Thyroid gland (tissue), 4 donors: Measurements from ENCODE around the gene ELMO3. TPM values are rescaled to one million over a fixed set of nuclear protein-coding genes. Genes with fewer than 3 reads are reported as not detected.

Source experiments
- DNase-seq, 2 donors: peaks; one replicate each; pipeline ENCODE4 v3.0.0-alpha.2; 2019
- H3K27ac ChIP-seq, 3 donors: fragments of 200-600 bp; sonication (generic); 1 replicate in 2 of 3; 2 replicates in 1 of 3; pipeline ENCODE4 v1.5.1; 2016 to 2019; ENCODE audit warnings: mild to moderate bottlenecking in 1 of 3, moderate library complexity in 1 of 3
- H3K27me3 ChIP-seq: fragments of 200-600 bp; sonication (generic); one replicate; pipeline ENCODE4 v1.5.1; 2019
- H3K36me3 ChIP-seq, 2 donors: fragments of 200-600 bp; sonication (generic); one replicate each; pipeline ENCODE4 v1.5.1; 2016 to 2019
- H3K4me1 ChIP-seq, 2 donors: fragments of 200-600 bp; sonication (generic); one replicate each; pipeline ENCODE4 v1.5.1; 2017 to 2019
- H3K4me3 ChIP-seq, 3 donors: fragments of 200-600 bp; sonication (generic); replicated peaks in 1 of 3; 1 replicate in 2 of 3; 2 replicates in 1 of 3; pipeline ENCODE4 v1.5.1; 2016; ENCODE audit warnings: mild to moderate bottlenecking in 1 of 3
- H3K9me3 ChIP-seq: fragments of 200-600 bp; sonication (generic); one replicate; pipeline ENCODE4 v1.5.1; 2017
- POLR2A ChIP-seq, 2 donors: fragments of 450-650 bp; IDR thresholded peaks; one replicate each; pipeline ENCODE4 v1.6.1; 2017; ENCODE audit warnings: antibody characterized with exemption in 2 of 2, mild to moderate bottlenecking in 2 of 2, moderate library complexity in 1 of 2
- WGBS, 2 donors: methylation state at CpG; one replicate each; pipeline ENCODE4 v1.1.5; 2017; 5-methylcytosine and 5-hydroxymethylcytosine counted together
- intact Hi-C: fragments of 100-400 bp; cut with DNase I; formaldehyde crosslinking; loops from one replicate; pipeline ENCODE4 v1.15.1; 2023
- total RNA-seq, 4 donors: library from RNA; depleted of rRNA; stranded (reverse); fragments of >200 nt; gene quantifications; one replicate each; pipeline ENCODE4 v1.2.3, GENCODE V29; 2016
- TF ChIP-seq, protein P1 (sequence below), 6 experiments: fragments of 200-600 bp in 3 of 6; fragments of 450-650 bp in 3 of 6; sonication (generic) in 3 of 6; IDR thresholded peaks; one replicate each; pipeline ENCODE4 v1.5.1; 2016 to 2019; ENCODE audit warnings: antibody characterized with exemption in 6 of 6, mild to moderate bottlenecking in 2 of 6, inconsistent platforms in 1 of 6, moderate library complexity in 1 of 6

The ELMO3 gene
- total RNA-seq, 4 donors from 2014 or later, result 26.0 to 37.8 (median 30.0) TPM

DNA sequence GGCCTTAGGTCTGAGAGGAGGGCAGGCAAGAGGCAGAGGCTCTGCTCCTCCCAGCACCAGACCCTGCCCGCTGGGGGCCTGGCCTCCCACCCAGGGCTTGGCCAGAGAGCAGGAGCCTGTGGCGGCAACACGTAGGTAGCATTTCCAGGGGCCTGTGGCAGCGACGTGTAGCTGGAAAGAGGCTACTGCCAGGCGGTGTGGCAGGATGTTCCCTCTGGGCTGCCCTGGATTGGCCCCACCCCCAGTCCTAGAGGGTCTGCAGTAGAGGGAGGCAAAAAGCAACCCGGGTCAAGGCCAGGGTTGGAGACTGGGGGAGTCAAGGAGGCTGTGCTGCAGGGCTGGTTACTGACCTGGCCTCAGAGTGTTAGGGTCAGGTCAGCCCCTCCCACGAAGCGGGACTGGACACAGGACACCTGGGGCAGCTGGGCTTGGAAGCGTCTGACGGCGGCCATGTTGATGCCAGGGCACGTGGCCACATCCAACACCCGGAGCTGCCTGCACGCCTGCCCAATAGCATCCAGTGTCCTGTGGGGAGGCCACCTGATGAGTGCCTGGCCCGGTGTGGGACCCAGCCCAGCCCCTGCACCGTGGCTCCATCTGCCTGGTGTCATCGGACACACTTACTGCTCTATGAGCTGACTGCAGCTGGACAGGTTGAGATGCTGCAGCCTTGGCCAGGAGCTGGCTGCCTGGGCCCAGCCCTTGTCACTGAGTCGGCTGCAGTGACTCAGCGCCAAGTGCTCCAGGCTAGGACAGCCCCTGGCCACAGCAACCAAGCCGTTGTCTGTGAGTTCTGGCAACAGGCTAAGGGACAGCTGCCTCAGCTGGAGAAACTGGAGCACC is 8.5 kb downstream of the ELMO3 start:
- Histone ChIP-seq H3K27me3 (no peaks in the 10 kb centered on the region), H3K27ac (no peak overlapping the region), H3K4me1 (no peaks in the 10 kb centered on the region), H3K9me3 (no peaks in the 10 kb centered on the region), H3K4me3 (no peak overlapping the region), H3K36me3 (peaks cover 7 to 11% of the 10 kb centered on the region in 2 donors)
- TF ChIP-seq, protein P1, sequence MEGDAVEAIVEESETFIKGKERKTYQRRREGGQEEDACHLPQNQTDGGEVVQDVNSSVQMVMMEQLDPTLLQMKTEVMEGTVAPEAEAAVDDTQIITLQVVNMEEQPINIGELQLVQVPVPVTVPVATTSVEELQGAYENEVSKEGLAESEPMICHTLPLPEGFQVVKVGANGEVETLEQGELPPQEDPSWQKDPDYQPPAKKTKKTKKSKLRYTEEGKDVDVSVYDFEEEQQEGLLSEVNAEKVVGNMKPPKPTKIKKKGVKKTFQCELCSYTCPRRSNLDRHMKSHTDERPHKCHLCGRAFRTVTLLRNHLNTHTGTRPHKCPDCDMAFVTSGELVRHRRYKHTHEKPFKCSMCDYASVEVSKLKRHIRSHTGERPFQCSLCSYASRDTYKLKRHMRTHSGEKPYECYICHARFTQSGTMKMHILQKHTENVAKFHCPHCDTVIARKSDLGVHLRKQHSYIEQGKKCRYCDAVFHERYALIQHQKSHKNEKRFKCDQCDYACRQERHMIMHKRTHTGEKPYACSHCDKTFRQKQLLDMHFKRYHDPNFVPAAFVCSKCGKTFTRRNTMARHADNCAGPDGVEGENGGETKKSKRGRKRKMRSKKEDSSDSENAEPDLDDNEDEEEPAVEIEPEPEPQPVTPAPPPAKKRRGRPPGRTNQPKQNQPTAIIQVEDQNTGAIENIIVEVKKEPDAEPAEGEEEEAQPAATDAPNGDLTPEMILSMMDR (IDR thresholded peaks at IDR 0.05), result no peak
- no peak for TF ChIP-seq POLR2A (IDR thresholded peaks at IDR 0.05)
- no peak for DNase-seq
- intact Hi-C loops, result no loop called here
- WGBS, 2 donors, result 76 to 85% methylated on average over 10 to 21 of the region's 21 CpGs

DNA sequence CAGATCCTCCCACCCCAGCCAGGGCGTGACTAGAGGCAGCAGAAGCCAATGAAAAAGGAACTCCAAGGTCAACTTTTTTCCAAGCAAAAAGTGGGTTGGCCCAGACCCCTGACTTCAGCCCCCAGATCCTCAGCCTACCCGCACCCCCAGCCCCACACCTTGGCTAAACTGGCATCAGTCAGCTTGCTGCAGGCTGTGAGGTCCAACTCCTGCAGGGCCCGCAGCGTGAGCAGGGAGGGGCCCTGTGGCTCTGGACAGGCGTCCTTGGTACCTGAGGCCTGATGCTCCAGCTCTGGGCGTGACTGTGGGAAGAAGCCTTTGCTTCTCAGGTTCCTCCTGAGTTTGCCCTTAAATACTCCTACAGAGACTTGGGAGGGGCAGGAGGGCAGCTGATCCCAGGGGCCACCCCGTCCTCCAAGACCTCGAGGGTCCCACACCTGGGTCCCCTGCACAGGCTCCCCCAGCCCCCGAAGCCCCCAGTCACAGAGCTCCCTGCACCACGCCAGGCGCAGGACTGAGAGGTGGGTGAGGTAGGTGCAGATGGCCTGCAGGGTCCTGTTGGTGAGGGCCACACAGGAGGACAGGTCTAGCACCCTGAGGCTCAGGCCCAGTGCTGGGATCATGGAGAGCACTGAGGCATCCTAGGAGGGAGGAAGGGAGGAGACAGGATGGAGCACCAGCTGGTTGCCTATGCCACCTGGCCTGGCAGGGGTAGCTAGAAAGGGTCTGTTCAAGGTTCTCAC is 9.4 kb downstream of the ELMO3 start:
- intact Hi-C loops, result no loop called here
- DNase-seq, result no peak
- no peaks in the 10 kb centered on the region for H3K9me3 ChIP-seq
- no peaks in the 10 kb centered on the region for H3K27me3 ChIP-seq
- TF ChIP-seq, protein P1 (IDR thresholded peaks at IDR 0.05), result no peak
- no peak for TF ChIP-seq POLR2A (IDR thresholded peaks at IDR 0.05)
- H3K36me3 ChIP-seq, result peaks cover 4% of the 10 kb centered on the region in 2 donors
- no peak overlapping the region for H3K27ac ChIP-seq
- H3K4me1 ChIP-seq, result no peaks in the 10 kb centered on the region
- no peak overlapping the region for H3K4me3 ChIP-seq
- WGBS, 2 donors, result 90 to 96% methylated on average over 8 to 11 of the region's 11 CpGs

DNA sequence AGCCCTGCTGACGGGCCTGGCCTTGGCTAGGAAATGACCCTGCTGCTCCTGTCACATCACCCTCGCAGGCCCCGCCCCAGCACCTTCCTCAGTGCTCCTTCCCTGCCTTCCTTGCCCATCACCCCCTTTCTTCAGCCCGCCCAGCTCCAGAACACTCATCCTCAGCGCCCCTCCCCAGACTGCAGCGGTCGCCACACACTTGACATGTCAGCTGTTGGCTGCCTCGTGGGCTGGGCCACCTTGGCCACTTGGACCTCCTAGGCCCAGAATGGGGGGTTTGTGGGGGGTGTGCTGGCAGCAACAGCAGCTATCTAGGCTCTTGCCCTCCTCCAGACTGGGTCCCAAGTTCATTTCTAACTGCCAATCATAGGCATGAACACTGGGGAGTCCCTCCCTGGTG is 10.6 kb downstream of the ELMO3 start:
- DNase-seq, result no peak
- 78 to 83% methylated on average over 8 of the region's 8 CpGs for WGBS, 2 donors
- no peaks in the 10 kb centered on the region for H3K27me3 ChIP-seq
- H3K27ac ChIP-seq, result no peak overlapping the region
- no peak overlapping the region for H3K4me3 ChIP-seq
- intact Hi-C loops, result no loop called here
- no peaks in the 10 kb centered on the region for H3K9me3 ChIP-seq
- H3K4me1 ChIP-seq, result no peaks in the 10 kb centered on the region
- no peaks in the 10 kb centered on the region for H3K36me3 ChIP-seq
- TF ChIP-seq POLR2A (IDR thresholded peaks at IDR 0.05), result no peak
- TF ChIP-seq, protein P1 (IDR thresholded peaks at IDR 0.05), result no peak

DNA sequence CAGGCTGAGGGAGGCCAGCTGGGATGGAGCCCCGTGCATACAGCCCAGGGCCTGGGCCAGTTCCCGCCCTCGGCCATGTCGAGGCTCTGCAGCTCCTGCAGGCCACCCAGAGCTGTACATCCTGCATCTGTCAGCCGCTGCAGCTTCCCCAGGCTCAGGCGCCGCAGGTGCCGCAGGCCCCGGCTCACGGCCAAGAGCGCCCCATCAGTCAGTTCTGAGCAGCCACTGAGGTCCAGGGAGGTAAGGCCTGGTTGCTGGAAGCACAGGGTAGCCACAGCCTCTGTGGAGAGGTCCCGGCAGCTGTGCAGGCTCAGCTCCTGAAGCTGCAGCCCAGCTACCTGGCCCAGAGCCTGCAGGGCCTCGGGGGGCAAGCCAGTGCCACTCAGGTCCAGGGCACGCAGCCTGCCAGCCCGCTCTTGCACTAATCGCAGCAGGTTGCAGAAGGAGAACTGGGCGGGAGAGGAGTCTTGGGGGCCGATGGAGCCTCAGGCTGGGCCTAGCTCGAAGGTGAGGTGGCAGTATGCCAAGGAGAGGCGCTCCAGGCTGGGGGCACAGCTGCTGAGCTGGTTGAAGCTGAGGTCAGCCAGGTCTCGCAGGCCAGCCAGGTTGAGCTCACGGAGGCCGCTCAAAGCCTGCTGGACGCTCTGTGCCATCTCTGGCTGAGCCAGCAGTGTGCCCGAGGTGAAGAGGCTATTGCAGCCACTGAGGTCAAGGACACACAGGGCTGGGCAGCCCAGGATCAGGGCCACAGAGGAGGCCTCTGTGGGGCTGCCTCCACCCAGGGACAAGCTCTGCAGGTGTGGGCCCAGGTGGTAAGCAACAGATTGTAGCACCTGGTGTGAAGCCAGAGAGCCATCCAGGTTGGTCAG is 11.4 kb downstream of the ELMO3 start:
- intact Hi-C loops, result no loop called here
- H3K36me3 ChIP-seq, result no peaks in the 10 kb centered on the region

More for the DNA sequence above, 11.4 kb downstream of the ELMO3 start:
- 84 to 88% methylated on average over 6 to 7 of the region's 25 CpGs for WGBS, 2 donors
- H3K4me1 ChIP-seq, result no peaks in the 10 kb centered on the region
- TF ChIP-seq, protein P1 (IDR thresholded peaks at IDR 0.05), result no peak
- no peak for TF ChIP-seq POLR2A (IDR thresholded peaks at IDR 0.05)
- H3K4me3 ChIP-seq, result no peak overlapping the region
- H3K9me3 ChIP-seq, result no peaks in the 10 kb centered on the region
- DNase-seq, result no peak
- H3K27ac ChIP-seq, result no peak overlapping the region
- no peaks in the 10 kb centered on the region for H3K27me3 ChIP-seq
